NT2/D1 (cell line): ENCODE measurements around the gene ATP5MC2.

Experiments
- DNase-seq: peaks from one replicate; pipeline ENCODE4 v3.0.0-alpha.2; 2011; ENCODE audit warnings: low read depth, low spot score
- H3K27me3 ChIP-seq: 2 replicates; pipeline ENCODE4 v1.6.0; 2011; ENCODE audit warnings: mild to moderate bottlenecking; ENCODE audit not compliant: insufficient read length, insufficient read depth
- H3K36me3 ChIP-seq: 2 replicates; pipeline ENCODE4 v1.6.1; 2011; ENCODE audit warnings: mild to moderate bottlenecking, low read length, mixed read lengths; ENCODE audit not compliant: insufficient read depth, insufficient read length
- H3K4me1 ChIP-seq: 2 replicates; pipeline ENCODE4 v1.5.1; 2011; ENCODE audit not compliant: insufficient read depth, insufficient read length
- H3K4me3 ChIP-seq: 2 replicates; pipeline ENCODE4 v1.5.1; 2011; ENCODE audit warnings: low read depth; ENCODE audit not compliant: insufficient read length
- H3K9ac ChIP-seq: 2 replicates; pipeline ENCODE4 v1.6.0; 2011; ENCODE audit warnings: low read depth; ENCODE audit not compliant: insufficient read length
- H3K9me3 ChIP-seq: 2 replicates; pipeline ENCODE4 v1.5.1; 2011; ENCODE audit warnings: mild to moderate bottlenecking, low read length; ENCODE audit not compliant: insufficient read depth
- SUZ12 ChIP-seq: IDR thresholded peaks from 2 replicates; pipeline ENCODE4 v1.6.1; 2011; ENCODE audit not compliant: insufficient read length, insufficient read depth; ENCODE audit errors: extremely low read depth
- YY1 ChIP-seq: IDR thresholded peaks from 2 replicates; pipeline ENCODE4 v1.6.1; 2011; ENCODE audit not compliant: insufficient read length, insufficient read depth
- ZNF274 ChIP-seq: IDR thresholded peaks from 2 replicates; pipeline ENCODE4 v1.6.1; 2011; ENCODE audit warnings: mild to moderate bottlenecking, low read depth, low read length

The ATP5MC2 gene

DNA sequence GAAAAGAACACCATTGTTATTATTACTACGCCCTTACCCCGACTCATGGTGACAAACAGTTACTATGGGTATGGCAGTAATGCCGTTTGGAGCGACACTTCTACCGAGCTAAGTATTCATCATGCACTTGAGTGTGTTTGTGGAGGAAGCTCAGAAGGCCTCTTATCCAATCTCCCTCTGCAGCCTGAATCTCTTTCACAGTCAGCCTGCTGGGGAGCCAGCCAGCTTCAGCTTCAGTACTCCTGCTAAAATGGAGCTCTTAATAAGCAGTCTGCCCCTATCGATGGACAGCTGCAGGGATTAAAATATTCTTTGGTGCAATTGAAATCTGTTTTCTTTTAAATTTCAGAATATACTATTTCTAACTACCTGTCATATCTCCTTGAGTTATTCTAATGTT is 24.7 kb upstream of the ATP5MC2 start:
- H3K9ac ChIP-seq: no peak overlapping the region

GRCh38 chr12:53699678-53700025 is 23.8 kb upstream of the ATP5MC2 start:
- no peak overlapping the region for H3K9ac ChIP-seq
- H3K4me3 ChIP-seq: no peak overlapping the region
- peaks cover 95% of the 10 kb centered on the region for H3K27me3 ChIP-seq
- H3K9me3 ChIP-seq: no peaks in the 10 kb centered on the region
- H3K36me3 ChIP-seq: no peaks in the 10 kb centered on the region
- H3K4me1 ChIP-seq: no peaks in the 10 kb centered on the region
- TF ChIP-seq ZNF274: no peak
- no peak for TF ChIP-seq SUZ12
- no peak for TF ChIP-seq YY1
- no peak for DNase-seq

More for the DNA sequence above, 24.7 kb upstream of the ATP5MC2 start:
- H3K27me3 ChIP-seq: peaks cover 88% of the 10 kb centered on the region
- no peaks in the 10 kb centered on the region for H3K4me1 ChIP-seq
- H3K36me3 ChIP-seq: no peaks in the 10 kb centered on the region
- no peak for DNase-seq
- TF ChIP-seq ZNF274: no peak
- TF ChIP-seq YY1: no peak
- H3K9me3 ChIP-seq: no peaks in the 10 kb centered on the region
- no peak overlapping the region for H3K4me3 ChIP-seq

DNA sequence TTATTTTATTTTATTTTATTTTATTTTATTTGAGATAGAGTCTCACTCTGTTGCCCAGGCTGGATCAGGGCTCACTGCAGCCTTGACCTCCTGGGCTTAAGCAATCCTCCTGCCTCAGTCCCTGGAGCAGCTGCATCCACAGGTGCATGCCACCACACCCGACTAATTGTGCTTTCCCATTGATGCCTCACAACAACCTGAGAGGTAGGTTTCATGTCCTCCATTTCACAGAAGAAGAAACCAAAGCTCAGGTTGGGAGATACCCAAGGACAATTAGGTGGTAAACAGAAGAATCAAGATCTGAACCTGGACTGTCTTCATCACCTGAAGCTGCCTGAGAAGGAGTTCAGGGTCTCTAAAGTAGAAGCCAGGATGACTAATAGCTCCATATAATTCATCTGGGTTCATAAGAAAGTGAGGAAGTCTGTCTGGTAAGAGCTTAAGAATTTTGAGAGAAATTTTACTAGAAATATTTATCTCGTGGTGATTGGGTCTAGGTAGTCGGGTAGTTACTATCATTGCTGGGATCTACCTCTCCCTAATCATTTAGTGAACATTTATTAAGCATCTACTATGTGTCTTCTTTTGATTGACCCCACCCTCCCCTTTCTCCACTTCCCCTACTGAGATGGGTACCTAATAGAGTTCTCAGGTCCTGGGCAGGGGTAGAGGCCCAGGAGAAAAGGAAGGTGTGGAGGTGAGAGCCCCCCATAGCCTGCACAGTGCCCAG is 23.2 kb upstream of the ATP5MC2 start:
- no peak for DNase-seq
- Histone ChIP-seq H3K27me3 (peaks cover 97% of the 10 kb centered on the region), H3K4me1 (no peaks in the 10 kb centered on the region), H3K36me3 (no peaks in the 10 kb centered on the region), H3K4me3 (no peak overlapping the region), H3K9ac (no peak overlapping the region), H3K9me3 (no peaks in the 10 kb centered on the region)
- TF ChIP-seq ZNF274 (no peak), SUZ12 (no peak)

DNA sequence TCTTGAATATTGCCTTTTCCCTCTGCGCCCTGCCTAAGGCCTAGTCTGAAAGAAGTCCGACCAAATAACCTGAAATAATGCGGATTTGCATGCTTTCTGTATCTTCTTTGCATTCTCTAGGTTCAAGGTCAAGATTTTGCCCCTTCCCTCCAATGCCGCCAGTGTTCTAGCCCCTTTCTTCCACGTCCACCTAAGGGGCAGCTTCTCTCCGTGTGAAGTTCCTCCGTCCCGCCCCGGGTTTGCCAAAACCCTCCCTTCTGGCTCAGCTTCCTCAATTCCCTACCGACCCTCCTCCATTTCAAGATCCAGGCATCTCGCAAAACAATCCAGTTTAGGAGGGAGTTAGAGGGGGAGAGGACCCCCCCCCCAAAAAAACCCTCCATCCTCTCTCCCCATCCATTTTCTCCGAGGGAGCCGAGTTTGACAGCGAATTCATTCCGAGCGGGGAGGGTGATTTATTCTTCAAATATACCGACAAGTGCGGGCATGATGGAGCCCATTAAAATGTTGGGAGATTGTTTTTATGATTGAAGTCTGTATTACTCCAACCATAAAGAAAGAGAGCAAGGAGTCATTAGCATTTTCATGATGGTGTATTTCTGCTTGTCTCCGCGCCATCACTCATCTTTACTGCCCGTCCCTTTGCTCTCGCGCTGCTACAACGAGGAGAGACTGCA is 20.9 kb upstream of the ATP5MC2 start:
- TF ChIP-seq ZNF274 (no peak), SUZ12 (peak; percentile 32), YY1 (no peak)
- peak overlapping the region; percentile 24 for H3K4me3 ChIP-seq
- peaks cover 87% of the 10 kb centered on the region for H3K27me3 ChIP-seq
- peak overlapping the region; percentile 51 for H3K9ac ChIP-seq
- H3K4me1 ChIP-seq: no peaks in the 10 kb centered on the region
- no peak for DNase-seq
- no peaks in the 10 kb centered on the region for H3K36me3 ChIP-seq
- H3K9me3 ChIP-seq: no peaks in the 10 kb centered on the region

GRCh38 chr12:53696285-53696654 is 20.4 kb upstream of the ATP5MC2 start:
- Histone ChIP-seq H3K9ac (peak overlapping the region; percentile 51), H3K36me3 (no peaks in the 10 kb centered on the region), H3K4me3 (peak overlapping the region; percentile 24), H3K27me3 (peaks cover 81% of the 10 kb centered on the region), H3K9me3 (no peaks in the 10 kb centered on the region), H3K4me1 (no peaks in the 10 kb centered on the region)
- TF ChIP-seq YY1 (no peak), SUZ12 (no peak), ZNF274 (no peak)
- DNase-seq: peak; percentile 88

DNA sequence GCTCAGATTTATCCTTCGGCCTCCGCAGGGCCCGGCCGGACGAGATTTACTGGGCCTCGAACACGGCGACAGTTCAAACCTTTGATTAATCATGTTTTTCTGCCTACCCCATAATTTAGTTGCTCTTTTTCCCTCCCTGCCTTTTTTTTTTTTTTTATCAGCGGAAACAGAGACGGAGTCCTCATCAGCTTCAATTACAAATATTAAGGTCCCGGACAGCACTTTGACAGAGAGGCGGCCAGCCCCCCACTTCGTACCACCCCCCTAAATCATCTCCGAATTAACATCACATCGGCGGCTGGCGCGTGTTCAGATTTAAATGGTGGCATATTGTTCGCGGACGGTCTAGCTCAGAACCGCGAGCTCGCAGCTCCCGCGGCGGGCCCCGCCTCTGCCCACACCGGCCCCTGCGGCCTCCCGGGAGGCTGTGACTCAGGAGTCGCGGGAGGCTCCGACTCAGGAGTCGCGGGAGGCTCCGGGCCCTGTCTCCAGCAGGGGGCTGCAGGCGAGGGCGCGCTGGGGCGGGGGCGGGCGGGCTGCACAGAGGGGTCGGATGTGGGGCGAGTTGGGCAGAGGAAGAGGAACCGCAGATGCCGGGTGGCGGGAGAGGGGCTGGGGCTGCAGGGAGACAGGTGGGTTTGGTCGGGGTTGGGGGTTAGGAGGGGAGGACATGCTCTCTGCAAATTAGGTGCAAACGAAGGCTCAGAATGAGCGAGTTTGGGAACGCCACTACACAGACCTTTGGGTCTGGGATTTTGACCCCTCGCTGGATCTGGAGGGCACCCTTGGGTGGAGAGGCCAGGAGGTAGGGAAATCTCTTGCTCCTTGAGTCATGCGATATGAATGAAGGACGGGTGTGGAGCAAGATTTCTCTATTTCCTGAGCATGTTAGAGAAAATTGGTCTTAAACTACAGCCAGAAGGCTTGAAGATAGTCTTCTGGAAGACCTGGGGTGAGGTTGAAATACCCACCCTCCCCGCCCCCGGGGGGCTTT is 19.6 kb upstream of the ATP5MC2 start:
- H3K4me3 ChIP-seq: peak overlapping the region; percentile 44
- TF ChIP-seq SUZ12 (no peak), YY1 (no peak), ZNF274 (no peak)

DNA sequence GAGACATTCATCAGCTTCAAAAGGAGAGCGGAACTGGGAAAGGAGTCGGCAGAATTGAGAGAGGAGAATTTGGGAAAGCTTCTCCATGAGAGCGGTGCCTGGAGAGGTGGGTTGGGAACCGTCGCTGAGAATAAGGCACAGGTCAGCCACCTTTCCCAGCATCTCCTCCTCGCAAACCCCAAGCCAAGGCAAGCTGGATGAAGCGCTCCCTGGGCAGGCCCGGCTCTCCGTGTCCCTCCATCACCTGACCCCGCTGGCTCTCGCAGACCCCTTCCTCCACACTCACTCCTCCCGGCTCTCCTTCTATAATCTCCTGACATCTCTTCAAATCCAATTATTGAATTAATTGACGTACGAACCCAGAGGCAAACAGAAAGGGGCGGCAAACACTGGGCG is 18.9 kb upstream of the ATP5MC2 start:
- no peak for DNase-seq
- TF ChIP-seq ZNF274: no peak
- no peak for TF ChIP-seq SUZ12
- TF ChIP-seq YY1: no peak
- Histone ChIP-seq H3K9ac (no peak overlapping the region), H3K27me3 (peaks cover 66% of the 10 kb centered on the region), H3K4me1 (no peaks in the 10 kb centered on the region), H3K36me3 (no peaks in the 10 kb centered on the region), H3K4me3 (no peak overlapping the region), H3K9me3 (no peaks in the 10 kb centered on the region)

More for the DNA sequence above, 19.6 kb upstream of the ATP5MC2 start:
- H3K36me3 ChIP-seq: no peaks in the 10 kb centered on the region
- DNase-seq: no peak
- peaks cover 73% of the 10 kb centered on the region for H3K27me3 ChIP-seq
- no peaks in the 10 kb centered on the region for H3K4me1 ChIP-seq
- H3K9me3 ChIP-seq: no peaks in the 10 kb centered on the region
- peak overlapping the region; percentile 59 for H3K9ac ChIP-seq
